Effector memory CD4-positive, alpha-beta T cell (primary cell): ENCODE data around the gene PDYN.

Experiments
- DNase-seq, 3 donors: peaks; one replicate each; pipeline ENCODE4 v3.0.0-alpha.2; 2020
- H3K27ac ChIP-seq: 2 replicates; pipeline ENCODE4 v1.7.0; 2013; ENCODE audit warnings: mild to moderate bottlenecking, low read length, moderate library complexity; ENCODE audit not compliant: insufficient read depth, poor library complexity, severe bottlenecking
- H3K27me3 ChIP-seq: replicated peaks from 2 replicates; pipeline ENCODE4 v1.7.0; 2013; ENCODE audit warnings: mild to moderate bottlenecking, low read length; ENCODE audit not compliant: insufficient read depth, control insufficient read depth, poor library complexity, severe bottlenecking
- H3K36me3 ChIP-seq: 2 replicates; pipeline ENCODE4 v1.7.0; 2013; ENCODE audit warnings: mild to moderate bottlenecking, low read length, moderate library complexity; ENCODE audit not compliant: control insufficient read depth, insufficient read depth
- H3K4me1 ChIP-seq: 2 replicates; pipeline ENCODE4 v1.7.0; 2013; ENCODE audit warnings: low read length, mild to moderate bottlenecking; ENCODE audit not compliant: control insufficient read depth, insufficient read depth, poor library complexity, severe bottlenecking
- H3K4me3 ChIP-seq: 2 replicates; pipeline ENCODE4 v1.7.0; 2013; ENCODE audit warnings: low read length, low read depth, mild to moderate bottlenecking; ENCODE audit not compliant: insufficient read depth, poor library complexity, severe bottlenecking
- H3K9me3 ChIP-seq: 2 replicates; pipeline ENCODE4 v1.7.0; 2013; ENCODE audit warnings: mild to moderate bottlenecking, low read length, moderate library complexity; ENCODE audit not compliant: control insufficient read depth

Gene PDYN

DNA sequence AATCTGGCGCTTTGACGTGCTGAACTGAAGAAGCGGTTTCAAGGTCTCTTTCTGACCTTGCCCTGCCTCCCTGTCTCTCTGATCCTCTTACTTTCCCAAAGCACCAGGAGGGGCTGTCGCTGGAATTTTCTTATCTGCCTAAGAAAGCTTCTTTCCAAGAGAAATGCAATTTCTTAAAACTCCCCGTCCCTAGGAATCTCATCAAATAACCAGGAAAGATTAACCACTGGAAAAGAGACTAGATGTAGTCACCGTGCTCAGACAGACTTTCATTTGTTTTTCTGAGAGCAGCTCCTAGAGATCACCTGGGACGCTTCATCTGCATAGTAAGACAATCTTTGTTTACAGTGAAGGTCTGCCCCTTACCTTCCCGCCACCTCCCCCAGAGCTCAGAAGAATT is 38.6 kb downstream of the PDYN start:
- Histone ChIP-seq H3K9me3 (no peaks in the 10 kb centered on the region), H3K27me3 (no peaks in the 10 kb centered on the region), H3K4me1 (no peaks in the 10 kb centered on the region), H3K4me3 (no peak overlapping the region), H3K36me3 (no peaks in the 10 kb centered on the region), H3K27ac (no peak overlapping the region)
- no peak for DNase-seq

GRCh38 chr20:1953621-1954020 is 40.2 kb downstream of the PDYN start:
- no peak for DNase-seq
- Histone ChIP-seq H3K36me3 (no peaks in the 10 kb centered on the region), H3K27ac (no peak overlapping the region), H3K4me1 (no peaks in the 10 kb centered on the region), H3K9me3 (no peaks in the 10 kb centered on the region), H3K4me3 (no peak overlapping the region), H3K27me3 (no peaks in the 10 kb centered on the region)

DNA sequence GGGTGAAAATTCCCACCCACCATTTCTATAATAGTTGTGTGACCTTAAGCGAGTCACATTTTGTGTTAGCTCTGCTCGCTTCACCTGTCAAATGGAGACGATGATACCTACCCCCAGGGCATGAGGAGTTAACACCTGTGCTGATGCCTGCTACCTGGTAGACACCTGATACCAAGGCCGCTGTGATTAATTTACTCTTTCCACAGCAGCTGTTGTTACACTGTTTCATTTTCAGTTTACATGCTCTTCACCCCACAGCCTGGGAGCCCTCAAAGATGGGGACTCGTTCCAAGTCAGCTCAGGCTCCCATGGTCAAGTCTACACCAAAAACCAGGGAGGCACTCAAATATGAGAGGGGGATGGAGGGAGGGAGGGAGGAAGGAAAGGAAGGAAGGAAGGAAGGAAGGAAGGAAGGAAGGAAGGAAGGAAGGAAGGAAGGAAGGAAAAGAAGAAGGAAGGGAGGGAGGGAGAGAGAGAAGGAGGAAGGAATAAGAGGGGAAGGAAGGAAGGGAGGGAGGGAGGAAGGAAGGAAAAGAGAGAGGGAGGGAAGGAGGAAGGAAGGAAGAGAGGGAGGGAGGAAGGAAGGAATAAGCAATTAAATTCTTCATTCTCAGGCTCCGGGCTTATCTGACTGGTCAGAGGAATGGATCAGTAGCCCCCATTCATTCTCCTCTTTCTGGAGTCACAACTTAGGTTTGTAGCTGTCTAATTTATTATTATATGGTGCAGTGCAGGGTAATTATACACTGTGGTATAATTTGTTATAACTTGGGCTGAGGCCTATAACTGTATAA is 40.9 kb downstream of the PDYN start:
- Histone ChIP-seq H3K4me1 (no peaks in the 10 kb centered on the region), H3K9me3 (no peaks in the 10 kb centered on the region), H3K4me3 (no peak overlapping the region), H3K36me3 (no peaks in the 10 kb centered on the region), H3K27me3 (no peaks in the 10 kb centered on the region), H3K27ac (no peak overlapping the region)
- DNase-seq: no peak

DNA sequence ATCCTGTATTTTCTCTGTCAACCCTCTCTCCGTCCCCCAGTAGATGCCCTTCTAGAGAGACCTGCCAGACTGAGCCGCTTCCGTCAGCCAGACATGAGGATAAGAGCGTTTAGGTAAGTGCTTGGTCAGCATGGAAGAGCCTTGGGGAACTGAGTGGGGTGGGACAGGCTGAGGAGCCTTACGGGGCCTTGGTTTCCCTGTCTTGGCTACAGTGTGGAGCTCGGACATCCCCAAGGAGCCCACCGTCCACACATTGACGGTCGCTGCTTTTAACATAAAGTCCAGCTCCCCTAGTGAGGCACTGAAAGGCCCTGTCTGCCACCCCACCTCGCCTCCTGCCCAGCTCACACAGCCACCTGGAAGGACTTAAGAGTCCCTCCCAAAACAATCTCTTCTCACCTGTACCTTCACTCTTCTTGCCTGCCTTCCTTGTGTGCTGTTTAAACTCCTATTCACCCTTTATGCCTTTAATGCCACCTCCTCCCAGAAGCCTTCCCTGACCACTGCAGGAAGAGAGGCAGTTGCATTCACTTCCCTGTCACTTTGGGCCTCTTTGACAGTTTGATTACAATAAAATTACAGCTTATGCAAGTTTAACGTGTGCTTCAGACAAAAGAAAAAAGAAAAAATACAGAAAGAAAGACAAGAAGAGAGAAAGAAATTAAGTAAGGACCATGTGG is 42.3 kb downstream of the PDYN start:
- H3K27me3 ChIP-seq: no peaks in the 10 kb centered on the region
- no peak overlapping the region for H3K4me3 ChIP-seq
- no peaks in the 10 kb centered on the region for H3K4me1 ChIP-seq
- no peaks in the 10 kb centered on the region for H3K9me3 ChIP-seq
- H3K27ac ChIP-seq: no peak overlapping the region
- no peak for DNase-seq
- H3K36me3 ChIP-seq: no peaks in the 10 kb centered on the region

DNA sequence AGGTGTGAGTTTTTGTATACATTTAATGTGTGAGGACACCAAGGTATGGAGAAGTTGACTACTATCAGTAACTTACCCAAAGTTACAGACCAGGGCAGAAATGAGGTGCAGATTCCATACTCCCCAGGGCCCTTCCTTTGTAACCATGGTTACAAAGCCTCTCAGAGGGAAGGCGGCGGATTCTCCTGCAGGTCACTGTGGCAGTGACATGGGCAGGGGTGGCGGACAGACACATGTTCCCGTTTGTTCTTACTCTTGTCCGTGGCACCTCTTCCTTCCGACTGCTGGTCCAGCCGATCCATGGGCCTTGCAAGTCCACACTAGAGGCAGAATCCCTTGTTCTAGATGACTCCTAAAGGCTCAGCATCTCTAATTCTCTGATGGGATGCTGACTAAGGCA is 43.0 kb downstream of the PDYN start:
- H3K9me3 ChIP-seq: no peaks in the 10 kb centered on the region
- DNase-seq: no peak
- H3K4me3 ChIP-seq: no peak overlapping the region
- no peak overlapping the region for H3K27ac ChIP-seq
- H3K27me3 ChIP-seq: no peaks in the 10 kb centered on the region
- no peaks in the 10 kb centered on the region for H3K4me1 ChIP-seq
- no peaks in the 10 kb centered on the region for H3K36me3 ChIP-seq

- H3K36me3 ChIP-seq: no peaks in the 10 kb centered on the region
- H3K4me3 ChIP-seq: no peak overlapping the region
- H3K9me3 ChIP-seq: no peaks in the 10 kb centered on the region
- no peaks in the 10 kb centered on the region for H3K27me3 ChIP-seq
- H3K27ac ChIP-seq: no peak overlapping the region
- DNase-seq: no peak
- H3K4me1 ChIP-seq: no peaks in the 10 kb centered on the region
Observed at GRCh38 chr20:1949347-1950100, 44.3 kb downstream of the PDYN start.

DNA sequence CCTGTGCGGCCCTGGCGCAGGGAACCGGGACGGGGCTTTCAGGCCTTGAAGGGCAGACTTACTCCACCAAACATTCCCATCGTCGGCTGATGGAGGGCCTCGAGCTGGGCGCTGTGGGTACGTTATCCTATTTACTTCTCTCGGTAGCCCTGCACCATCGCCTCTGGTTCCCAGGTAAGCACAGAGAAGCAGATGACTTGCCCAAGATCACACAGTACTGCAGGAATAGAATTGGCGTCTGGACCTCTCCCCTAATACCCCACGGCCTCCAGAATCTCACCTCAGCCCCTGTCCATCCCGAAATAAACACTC is 46.4 kb downstream of the PDYN start:
- Histone ChIP-seq H3K4me3 (no peak overlapping the region), H3K27ac (no peak overlapping the region), H3K9me3 (no peaks in the 10 kb centered on the region), H3K36me3 (no peaks in the 10 kb centered on the region), H3K4me1 (no peaks in the 10 kb centered on the region), H3K27me3 (no peaks in the 10 kb centered on the region)
- no peak for DNase-seq

DNA sequence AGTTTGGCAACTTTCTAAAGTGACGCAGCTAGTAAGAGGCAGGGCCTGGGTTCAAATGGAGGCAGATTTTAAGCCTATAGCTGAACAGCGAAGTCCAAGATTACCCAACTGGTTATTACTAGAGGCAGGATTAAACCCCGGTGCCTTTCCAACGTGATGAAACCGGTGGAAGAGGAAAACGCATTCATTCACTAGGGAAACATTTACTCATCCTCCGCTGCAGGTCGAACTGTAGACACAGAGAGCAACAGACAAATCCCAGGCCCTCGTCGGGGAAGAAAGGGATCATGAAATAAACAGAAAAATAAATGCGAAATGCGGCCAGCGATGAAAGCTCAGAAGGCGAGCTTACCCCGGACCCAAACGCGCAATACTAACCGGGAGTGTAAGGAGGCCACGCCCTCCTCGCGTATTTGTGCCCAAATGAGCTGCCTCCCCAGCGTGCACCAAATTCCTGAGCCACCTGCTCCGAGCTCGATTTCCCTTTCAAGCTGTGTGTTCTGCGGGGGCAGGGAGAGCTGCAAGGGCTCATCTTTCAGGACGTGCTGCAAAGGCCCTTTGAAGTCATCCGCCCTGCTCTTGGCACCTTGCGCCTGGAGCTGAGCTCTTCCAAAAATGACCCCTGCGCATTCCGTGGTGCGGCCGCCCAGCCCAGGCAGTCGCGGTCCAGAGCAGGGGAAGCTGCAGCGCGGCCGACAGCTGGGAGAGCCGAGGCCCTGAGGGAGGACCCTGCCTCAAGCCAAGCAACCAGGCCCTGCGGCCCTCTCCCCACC is 46.9 kb downstream of the PDYN start:
- no peak for DNase-seq

GRCh38 chr20:1946442-1946761 is 47.5 kb downstream of the PDYN start:
- Histone ChIP-seq H3K4me1 (no peaks in the 10 kb centered on the region), H3K9me3 (no peaks in the 10 kb centered on the region), H3K36me3 (no peaks in the 10 kb centered on the region), H3K27me3 (no peaks in the 10 kb centered on the region), H3K4me3 (no peak overlapping the region), H3K27ac (no peak overlapping the region)
- DNase-seq: no peak

More for the DNA sequence above, 46.9 kb downstream of the PDYN start:
- no peaks in the 10 kb centered on the region for H3K9me3 ChIP-seq
- H3K36me3 ChIP-seq: no peaks in the 10 kb centered on the region
- H3K4me3 ChIP-seq: no peak overlapping the region
- H3K4me1 ChIP-seq: no peaks in the 10 kb centered on the region
- H3K27ac ChIP-seq: no peak overlapping the region
- H3K27me3 ChIP-seq: no peaks in the 10 kb centered on the region
